Astrocyte (in vitro differentiated cells and primary cell): ENCODE measurements around the gene RAB4B. TPM values are rescaled to one million over a fixed set of nuclear protein-coding genes. Genes with fewer than 3 reads are reported as not detected.

Experiments used
- DNase-seq: peaks from one replicate; pipeline ENCODE4 v3.0.0-alpha.2; 2010; ENCODE audit warnings: low read depth
- FAIRE-seq: peaks from 2 replicates; lab custom pipeline; 2011; peaks lifted over from hg19 to GRCh38; lab: Jason Lieb, UNC
- H2AFZ ChIP-seq: 2 replicates; pipeline ENCODE4 v1.6.0; 2012; ENCODE audit warnings: low read depth, low read length, inconsistent platforms
- H3K27ac ChIP-seq: 2 replicates; pipeline ENCODE4 v1.5.1; 2011; ENCODE audit warnings: low read depth, low read length, inconsistent platforms
- H3K27me3 ChIP-seq: 2 replicates; pipeline ENCODE4 v1.6.0; 2011; ENCODE audit warnings: low read length, inconsistent platforms; ENCODE audit not compliant: insufficient read depth
- H3K36me3 ChIP-seq: 2 replicates; pipeline ENCODE4 v1.5.1; 2011; ENCODE audit warnings: low read length, inconsistent platforms; ENCODE audit not compliant: insufficient read depth
- H3K4me1 ChIP-seq: 2 replicates; pipeline ENCODE4 v1.5.1; 2011; ENCODE audit warnings: low read length, inconsistent platforms; ENCODE audit not compliant: insufficient read depth
- H3K4me2 ChIP-seq: 2 replicates; pipeline ENCODE4 v1.6.0; 2012; ENCODE audit warnings: low read length, inconsistent platforms
- H3K4me3 ChIP-seq: 2 replicates; pipeline ENCODE4 v1.5.1; 2011; ENCODE audit warnings: low read depth, mild to moderate bottlenecking, low read length, inconsistent platforms; ENCODE audit not compliant: insufficient read depth
- H3K79me2 ChIP-seq: 2 replicates; pipeline ENCODE4 v1.6.0; 2012; ENCODE audit warnings: mild to moderate bottlenecking, low read length, inconsistent platforms; ENCODE audit not compliant: insufficient read depth
- H3K9ac ChIP-seq: 2 replicates; pipeline ENCODE4 v1.6.0; 2012; ENCODE audit warnings: mild to moderate bottlenecking, low read length, inconsistent platforms
- H3K9me3 ChIP-seq: 2 replicates; pipeline ENCODE4 v1.5.1; 2012; ENCODE audit warnings: low read depth, mild to moderate bottlenecking, low read length, inconsistent platforms; ENCODE audit not compliant: insufficient read depth
- H4K20me1 ChIP-seq: 2 replicates; pipeline ENCODE4 v1.6.0; 2012; ENCODE audit warnings: low read length, inconsistent platforms; ENCODE audit not compliant: insufficient read depth
- H3K27ac Mint-ChIP-seq: one replicate; pipeline ENCODE4 v1.8.0; 2021; ENCODE audit warnings: mild to moderate bottlenecking, mixed read lengths; ENCODE audit not compliant: unreplicated experiment
- H3K27me3 Mint-ChIP-seq: one replicate; pipeline ENCODE4 v1.8.0; 2021; ENCODE audit warnings: low read depth, mixed read lengths; ENCODE audit not compliant: unreplicated experiment
- H3K36me3 Mint-ChIP-seq: one replicate; pipeline ENCODE4 v1.8.0; 2021; ENCODE audit warnings: low read depth, mixed read lengths; ENCODE audit not compliant: unreplicated experiment
- H3K4me1 Mint-ChIP-seq: one replicate; pipeline ENCODE4 v1.8.0; 2021; ENCODE audit warnings: low read depth, mixed read lengths; ENCODE audit not compliant: unreplicated experiment
- H3K4me3 Mint-ChIP-seq: one replicate; pipeline ENCODE4 v1.8.0; 2021; ENCODE audit warnings: mild to moderate bottlenecking, moderate library complexity, mixed read lengths; ENCODE audit not compliant: unreplicated experiment
- H3K9me3 Mint-ChIP-seq: one replicate; pipeline ENCODE4 v1.8.0; 2021; ENCODE audit warnings: mild to moderate bottlenecking, mixed read lengths; ENCODE audit not compliant: unreplicated experiment
- EZH2 ChIP-seq: IDR thresholded peaks from 2 replicates; pipeline ENCODE4 v1.6.1; 2012; ENCODE audit warnings: mild to moderate bottlenecking, low read length, inconsistent platforms; ENCODE audit not compliant: insufficient read depth
- total RNA-seq: library from RNA; stranded (reverse); gene quantifications from 2 replicates; pipeline ENCODE4 v1.2.1, GENCODE V29; 2021
- TF ChIP-seq, protein P1 (sequence below): IDR thresholded peaks from 2 replicates; pipeline ENCODE4 v1.5.1; 2011; ENCODE audit warnings: low read depth, mild to moderate bottlenecking, inconsistent platforms, low read length, moderate library complexity; ENCODE audit not compliant: insufficient read depth

RAB4B gene
- total RNA-seq, 1 donor from 2014 or later, result 18.8 TPM

DNA sequence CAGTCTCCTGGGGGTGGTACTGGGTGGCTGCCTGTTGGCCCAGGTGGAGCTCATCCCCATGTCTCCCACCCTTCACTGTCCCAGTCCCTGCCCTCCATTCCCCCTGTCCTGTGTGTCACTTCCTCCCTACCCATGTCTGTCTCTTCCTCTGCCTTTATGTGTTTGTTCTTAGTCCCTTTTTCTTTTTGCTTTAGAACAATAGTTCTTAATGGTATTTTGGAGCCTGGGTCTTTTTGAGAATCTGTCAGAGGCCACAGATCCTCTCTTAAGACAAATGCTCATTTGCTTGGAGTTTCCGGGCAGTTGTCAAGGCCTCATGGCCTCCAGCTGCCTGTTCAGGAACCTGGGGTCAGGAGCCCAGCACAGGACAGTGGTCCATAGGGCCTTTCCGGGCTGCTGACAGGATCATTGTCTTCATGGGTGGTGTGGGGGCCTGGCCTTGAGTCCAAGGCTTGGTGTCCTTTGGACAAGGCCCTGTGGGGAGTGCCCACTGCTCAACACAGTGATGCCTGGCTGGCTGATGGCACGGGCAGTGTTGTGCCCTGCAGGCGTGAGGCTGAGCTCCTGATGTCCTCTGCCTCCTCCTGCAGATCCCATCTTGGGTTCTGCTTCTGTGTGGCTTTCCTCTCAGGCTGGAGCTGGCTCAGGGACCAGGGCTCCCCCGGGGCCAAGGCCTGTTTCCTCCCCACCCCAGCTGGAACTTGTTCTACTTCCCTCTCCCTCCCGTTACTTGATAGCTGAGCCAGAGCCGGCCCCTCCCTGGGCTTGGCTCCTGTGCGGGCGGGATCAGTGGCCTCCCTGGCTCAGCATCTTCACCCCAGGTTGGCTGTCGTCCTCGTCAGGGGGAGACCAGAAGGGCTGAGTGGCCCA lies 24.5 kb downstream of the RAB4B start:
- peaks cover 47% of the 10 kb centered on the region for H3K4me1 Mint-ChIP-seq

DNA sequence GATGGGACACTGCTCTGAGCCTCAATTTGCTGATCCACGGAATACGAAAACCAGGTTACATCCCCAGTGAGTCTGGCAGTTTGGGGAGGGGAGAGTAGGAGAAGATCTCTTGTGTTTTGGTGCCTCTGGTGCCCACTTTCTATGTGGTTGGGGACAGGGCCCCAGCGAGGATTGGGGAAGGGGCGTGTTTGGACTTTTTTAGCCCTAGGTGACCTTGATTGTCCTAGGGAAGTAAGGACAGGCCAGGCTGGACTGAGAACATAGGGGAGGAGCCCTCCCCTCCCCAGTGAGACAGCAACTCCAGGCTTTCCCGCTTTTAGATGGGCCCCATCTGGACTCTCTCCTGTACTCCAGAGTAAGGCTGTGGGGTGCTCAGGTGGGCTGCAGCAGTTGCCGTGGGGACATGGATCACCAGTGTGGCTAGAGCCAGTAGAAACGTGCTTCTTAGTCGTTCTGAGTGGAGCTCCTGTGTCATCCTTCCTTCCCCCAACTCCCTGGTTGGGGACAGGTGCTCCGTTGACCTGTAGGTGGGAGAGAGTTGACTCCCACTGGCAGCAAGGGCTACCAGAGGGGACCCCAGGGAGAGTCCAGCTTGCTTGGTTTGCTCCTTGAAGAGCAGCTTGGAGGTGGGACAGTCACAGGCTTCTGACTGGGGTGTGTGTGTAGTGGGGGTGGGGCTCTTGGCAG lies 25.3 kb downstream of the RAB4B start:
- FAIRE-seq, result no peak
- no peaks in the 10 kb centered on the region for H3K9me3 Mint-ChIP-seq
- Histone ChIP-seq H3K27ac (no peak overlapping the region), H3K36me3 (no peaks in the 10 kb centered on the region), H4K20me1 (peaks cover 86% of the 10 kb centered on the region), H2AFZ (no peak overlapping the region), H3K79me2 (peaks cover 86% of the 10 kb centered on the region), H3K4me3 (no peak overlapping the region), H3K27me3 (no peaks in the 10 kb centered on the region), H3K4me1 (peaks cover 41% of the 10 kb centered on the region), H3K4me2 (peak overlapping the region; percentile 97), H3K9ac (peak overlapping the region; percentile 56), H3K9me3 (no peaks in the 10 kb centered on the region)
- peak overlapping the region; percentile 96 for H3K4me3 Mint-ChIP-seq
- no peaks in the 10 kb centered on the region for H3K27me3 Mint-ChIP-seq
- H3K36me3 Mint-ChIP-seq, result peaks cover 12% of the 10 kb centered on the region
- H3K4me1 Mint-ChIP-seq, result peaks cover 45% of the 10 kb centered on the region
- TF ChIP-seq, protein P1, sequence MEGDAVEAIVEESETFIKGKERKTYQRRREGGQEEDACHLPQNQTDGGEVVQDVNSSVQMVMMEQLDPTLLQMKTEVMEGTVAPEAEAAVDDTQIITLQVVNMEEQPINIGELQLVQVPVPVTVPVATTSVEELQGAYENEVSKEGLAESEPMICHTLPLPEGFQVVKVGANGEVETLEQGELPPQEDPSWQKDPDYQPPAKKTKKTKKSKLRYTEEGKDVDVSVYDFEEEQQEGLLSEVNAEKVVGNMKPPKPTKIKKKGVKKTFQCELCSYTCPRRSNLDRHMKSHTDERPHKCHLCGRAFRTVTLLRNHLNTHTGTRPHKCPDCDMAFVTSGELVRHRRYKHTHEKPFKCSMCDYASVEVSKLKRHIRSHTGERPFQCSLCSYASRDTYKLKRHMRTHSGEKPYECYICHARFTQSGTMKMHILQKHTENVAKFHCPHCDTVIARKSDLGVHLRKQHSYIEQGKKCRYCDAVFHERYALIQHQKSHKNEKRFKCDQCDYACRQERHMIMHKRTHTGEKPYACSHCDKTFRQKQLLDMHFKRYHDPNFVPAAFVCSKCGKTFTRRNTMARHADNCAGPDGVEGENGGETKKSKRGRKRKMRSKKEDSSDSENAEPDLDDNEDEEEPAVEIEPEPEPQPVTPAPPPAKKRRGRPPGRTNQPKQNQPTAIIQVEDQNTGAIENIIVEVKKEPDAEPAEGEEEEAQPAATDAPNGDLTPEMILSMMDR, result no peak
- TF ChIP-seq EZH2, result no peak
- DNase-seq, result no peak
- no peak overlapping the region for H3K27ac Mint-ChIP-seq

More for the DNA sequence above, 24.5 kb downstream of the RAB4B start:
- Mint-ChIP-seq H3K27ac (no peak overlapping the region), H3K4me3 (peak overlapping the region; percentile 96), H3K27me3 (no peaks in the 10 kb centered on the region), H3K36me3 (peaks cover 8% of the 10 kb centered on the region), H3K9me3 (no peaks in the 10 kb centered on the region)
- Histone ChIP-seq H3K27me3 (no peaks in the 10 kb centered on the region), H3K4me2 (peak overlapping the region; percentile 97), H3K79me2 (peaks cover 78% of the 10 kb centered on the region), H3K27ac (no peak overlapping the region), H2AFZ (no peak overlapping the region), H3K9me3 (no peaks in the 10 kb centered on the region), H3K4me1 (peaks cover 47% of the 10 kb centered on the region), H3K36me3 (no peaks in the 10 kb centered on the region), H3K4me3 (no peak overlapping the region), H3K9ac (peak overlapping the region; percentile 56), H4K20me1 (peaks cover 78% of the 10 kb centered on the region)
- no peak for DNase-seq
- FAIRE-seq, result no peak
- no peak for TF ChIP-seq EZH2
- TF ChIP-seq, protein P1, result no peak
